Upper lobe of right lung (tissue), 1 donor: ENCODE measurements around the gene ZNF3. TPM values are rescaled to one million over a fixed set of nuclear protein-coding genes. Genes with fewer than 3 reads are reported as not detected.

ENCODE experiments used
- ATAC-seq: fragments of 200-7000 bp; cut with Tn5 transposase; one replicate; pipeline ENCODE4 v1.9.1; 2020; ENCODE audit warnings: mild to moderate bottlenecking, moderate library complexity
- DNase-seq: peaks from one replicate; pipeline ENCODE4 v3.0.0-alpha.2; 2020
- H3K27ac ChIP-seq: fragments of 200-600 bp; one replicate; pipeline ENCODE4 v1.8.0; 2022
- H3K27me3 ChIP-seq: fragments of 200-600 bp; one replicate; pipeline ENCODE4 v1.8.0; 2022; ENCODE audit warnings: mild to moderate bottlenecking
- H3K36me3 ChIP-seq: fragments of 200-600 bp; one replicate; pipeline ENCODE4 v1.8.0; 2022
- H3K4me1 ChIP-seq: fragments of 200-600 bp; one replicate; pipeline ENCODE4 v1.8.0; 2022
- H3K4me3 ChIP-seq: fragments of 200-600 bp; one replicate; pipeline ENCODE4 v1.8.0; 2022; ENCODE audit warnings: mild to moderate bottlenecking
- H3K9me3 ChIP-seq: fragments of 200-600 bp; one replicate; pipeline ENCODE4 v1.8.0; 2022
- CTCF ChIP-seq: fragments of 200-600 bp; IDR thresholded peaks from one replicate; pipeline ENCODE4 v1.8.0; 2022; ENCODE audit warnings: antibody characterized with exemption
- intact Hi-C: fragments of 100-400 bp; cut with DNase I; formaldehyde crosslinking; loops from one replicate; pipeline ENCODE4 v1.11.0; 2022
- total RNA-seq: library from RNA; stranded (reverse); fragmentation: NEBNext Ultra II Directional; extraction: Animal tissue kit (Norgen Biotek cat#: 25700); gene quantifications from one replicate; pipeline ENCODE4 v1.2.1, GENCODE V29; 2021
- donor health status: DM: no; HTN: yes; CAD: no; lungs with severe emphysema.

Gene ZNF3
- total RNA-seq, 1 donor from 2014 or later = 22.4 TPM

GRCh38 chr7:100038326-100038725 is 43.2 kb downstream of the ZNF3 start:
- no peak for TF ChIP-seq CTCF
- no peak overlapping the region for H3K27ac ChIP-seq
- ATAC-seq = no peak
- H3K4me1 ChIP-seq = peaks cover 20% of the 10 kb centered on the region
- no peak for DNase-seq
- H3K4me3 ChIP-seq = no peak overlapping the region
- H3K9me3 ChIP-seq = no peaks in the 10 kb centered on the region
- H3K27me3 ChIP-seq = no peaks in the 10 kb centered on the region
- intact Hi-C loops = no loop called here
- H3K36me3 ChIP-seq = peaks cover 25% of the 10 kb centered on the region

- H3K27ac ChIP-seq = peak overlapping the region; percentile 34
- H3K4me3 ChIP-seq = no peak overlapping the region
- no peak for TF ChIP-seq CTCF
- ATAC-seq (no peak), DNase-seq (no peak)
- no peaks in the 10 kb centered on the region for H3K27me3 ChIP-seq
- H3K36me3 ChIP-seq = peaks cover 47% of the 10 kb centered on the region
- H3K9me3 ChIP-seq = no peaks in the 10 kb centered on the region
- peaks cover 20% of the 10 kb centered on the region for H3K4me1 ChIP-seq
- intact Hi-C loops = no loop called here
Observed at GRCh38 chr7:100035876-100036275, 45.6 kb downstream of the ZNF3 start.

- Histone ChIP-seq H3K27ac (no peak overlapping the region), H3K27me3 (no peaks in the 10 kb centered on the region), H3K4me1 (peaks cover 20% of the 10 kb centered on the region), H3K4me3 (no peak overlapping the region), H3K9me3 (no peaks in the 10 kb centered on the region), H3K36me3 (peaks cover 56% of the 10 kb centered on the region)
- intact Hi-C loops = no loop called here
- no peak for TF ChIP-seq CTCF
- DNase-seq (no peak), ATAC-seq (no peak)
Observed at GRCh38 chr7:100034871-100035510, 46.5 kb downstream of the ZNF3 start.

- no peak for ATAC-seq
- intact Hi-C loops = no loop called here
Observed at GRCh38 chr7:100033526-100033925, 48.0 kb downstream of the ZNF3 start.

GRCh38 chr7:100029596-100029995 is 51.9 kb downstream of the ZNF3 start:
- Histone ChIP-seq H3K4me1 (no peaks in the 10 kb centered on the region), H3K9me3 (no peaks in the 10 kb centered on the region), H3K4me3 (no peak overlapping the region), H3K27ac (no peak overlapping the region), H3K36me3 (peaks cover 95% of the 10 kb centered on the region), H3K27me3 (no peaks in the 10 kb centered on the region)
- intact Hi-C loops = no loop called here
- no peak for TF ChIP-seq CTCF
- ATAC-seq (peak; percentile 17), DNase-seq (no peak)

More at GRCh38 chr7:100033526-100033925, 48.0 kb downstream of the ZNF3 start:
- TF ChIP-seq CTCF = no peak
- Histone ChIP-seq H3K4me1 (peaks cover 20% of the 10 kb centered on the region), H3K4me3 (no peak overlapping the region), H3K27ac (no peak overlapping the region), H3K36me3 (peaks cover 70% of the 10 kb centered on the region), H3K9me3 (no peaks in the 10 kb centered on the region), H3K27me3 (no peaks in the 10 kb centered on the region)
- no peak for DNase-seq

GRCh38 chr7:100027197-100027596 is 54.3 kb downstream of the ZNF3 start:
- intact Hi-C loops = no loop called here
- H3K9me3 ChIP-seq = no peaks in the 10 kb centered on the region
- H3K36me3 ChIP-seq = peaks cover 89% of the 10 kb centered on the region
- no peak overlapping the region for H3K4me3 ChIP-seq
- ATAC-seq (no peak), DNase-seq (no peak)
- no peaks in the 10 kb centered on the region for H3K4me1 ChIP-seq
- no peak for TF ChIP-seq CTCF
- no peaks in the 10 kb centered on the region for H3K27me3 ChIP-seq
- H3K27ac ChIP-seq = no peak overlapping the region
